Fibroblast of the aortic adventitia (primary cell): ENCODE measurements around the gene OR52B4. TPM values are rescaled to one million over a fixed set of nuclear protein-coding genes. Genes with fewer than 3 reads are reported as not detected.
"Not testable (repeated sequence)": the region's sequence is repeated elsewhere in the genome, so short reads cannot be mapped to it uniquely, and the experiment has no call there.

Source experiments
- DNase-seq: peaks from one replicate; pipeline ENCODE4 v3.0.0-alpha.2; 2010; ENCODE audit warnings: low read depth
- H3K4me3 ChIP-seq: 2 replicates; pipeline ENCODE4 v1.5.1; 2011; ENCODE audit warnings: low read depth, mild to moderate bottlenecking, control low read depth, low read length, moderate library complexity
- CTCF ChIP-seq: IDR thresholded peaks from 2 replicates; pipeline ENCODE4 v1.5.1; 2011; ENCODE audit warnings: mild to moderate bottlenecking, low read length, control low read depth, inconsistent platforms; ENCODE audit not compliant: insufficient read depth
- total RNA-seq: library from RNA; depleted of rRNA; stranded (reverse); fragments of >200 nt; gene quantifications from 2 replicates; pipeline ENCODE4 v1.2.3, GENCODE V29; 2012; ENCODE audit warnings: low replicate concordance

OR52B4 gene
- not detected in 2 replicates for total RNA-seq

GRCh38 chr11:4368286-4368685, at the start of gene OR52B4:
TSS of gene OR52B4 (minus strand) at chr11:4368386. CDS start at chr11:4368295, 91 bp downstream.
- no peak for TF ChIP-seq CTCF
- DNase-seq = no peak
- H3K4me3 ChIP-seq = no peak within 1 kb of the TSS

- H3K4me3 ChIP-seq = no peak overlapping the region
- no peak for TF ChIP-seq CTCF
- DNase-seq = no peak
Observed at GRCh38 chr11:4416816-4417215, 48.6 kb upstream of the OR52B4 start.

GRCh38 chr11:4416306-4416705, 48.1 kb upstream of the OR52B4 start:
- no peak for DNase-seq

GRCh38 chr11:4406206-4406605, 38.0 kb upstream of the OR52B4 start:
- not testable (repeated sequence) for DNase-seq

More at GRCh38 chr11:4416306-4416705, 48.1 kb upstream of the OR52B4 start:
- no peak overlapping the region for H3K4me3 ChIP-seq
- no peak for TF ChIP-seq CTCF

GRCh38 chr11:4393858-4394223, 25.7 kb upstream of the OR52B4 start:
- H3K4me3 ChIP-seq = peak overlapping the region; percentile 100
- DNase-seq = no peak
- no peak for TF ChIP-seq CTCF

More at GRCh38 chr11:4406206-4406605, 38.0 kb upstream of the OR52B4 start:
- H3K4me3 ChIP-seq = not testable (repeated sequence)

GRCh38 chr11:4393209-4393857, 25.1 kb upstream of the OR52B4 start, which contains the start of gene TRIM21:
TSS of gene TRIM21 (minus strand) at chr11:4393702. CDS start at chr11:4390409, 3,293 bp downstream.
- peak; percentile 79 for DNase-seq
- TF ChIP-seq CTCF = no peak
- H3K4me3 ChIP-seq = peak within 1 kb of the TSS; percentile 100

GRCh38 chr11:4388221-4388620, 20.0 kb upstream of the OR52B4 start:
- H3K4me3 ChIP-seq = no peak overlapping the region
- no peak for DNase-seq
- no peak for TF ChIP-seq CTCF
